T-helper 17 cell (primary cell): ENCODE data around the gene HIRIP3. TPM values are rescaled to one million over a fixed set of nuclear protein-coding genes. Genes with fewer than 3 reads are reported as not detected.
A peak's percentile ranks its signal among the peaks of the same experiment; 100 is the strongest.

Experiments
- ATAC-seq: fragments of 150-1000 bp; cut with Tn5 transposase; 2 replicates; pipeline ENCODE4 v1.10.0; 2021; ENCODE audit warnings: mild to moderate bottlenecking, moderate library complexity
- DNase-seq, 3 donors: peaks; one replicate each; pipeline versions ENCODE4 v3.0.0 to v3.0.0-alpha.2; 2020 to 2021
- H3K9me3 ChIP-seq: one replicate; pipeline ENCODE4 v1.7.0; 2013; ENCODE audit warnings: low read length, mild to moderate bottlenecking; ENCODE audit not compliant: control insufficient read depth, poor library complexity, severe bottlenecking
- H3K27ac Mint-ChIP-seq: one replicate; pipeline ENCODE4 v1.8.0; 2022; ENCODE audit warnings: mild to moderate bottlenecking, moderate library complexity, mixed read lengths
- H3K27me3 Mint-ChIP-seq: one replicate; pipeline ENCODE4 v1.8.0; 2022; ENCODE audit warnings: mixed read lengths
- H3K36me3 Mint-ChIP-seq: one replicate; pipeline ENCODE4 v1.8.0; 2022; ENCODE audit warnings: low read depth, mixed read lengths
- H3K4me1 Mint-ChIP-seq: one replicate; pipeline ENCODE4 v1.8.0; 2022; ENCODE audit warnings: mild to moderate bottlenecking, mixed read lengths
- H3K4me3 Mint-ChIP-seq: one replicate; pipeline ENCODE4 v1.8.0; 2022; ENCODE audit warnings: mild to moderate bottlenecking, moderate library complexity, mixed read lengths
- total RNA-seq, 4 donors: library from RNA in 2 of 4; stranded (reverse) in 2 of 4; gene quantifications; one replicate each; pipeline ENCODE4 v1.2.3 and lab custom pipeline; 2022 to 2026

HIRIP3 gene
- total RNA-seq, 2 donors from 2014 or later = 11.3 to 11.5 TPM

GRCh38 chr16:29999605-30000004 is 4.2 kb upstream of the HIRIP3 start:
- Mint-ChIP-seq H3K36me3 (peaks cover 5% of the 10 kb centered on the region), H3K4me1 (peaks cover 28% of the 10 kb centered on the region), H3K27me3 (no peaks in the 10 kb centered on the region), H3K4me3 (no peak overlapping the region), H3K27ac (no peak overlapping the region)
- no peaks in the 10 kb centered on the region for H3K9me3 ChIP-seq
- no peak for ATAC-seq
- no peak for DNase-seq

- peak overlapping the region; percentile 98 for H3K4me3 Mint-ChIP-seq
- H3K27me3 Mint-ChIP-seq = no peaks in the 10 kb centered on the region
These were observed 1.4 kb upstream of the HIRIP3 start for GRCh38 chr16:29996766-29997250.

GRCh38 chr16:29995911-29996765 is 721 bp upstream of the HIRIP3 start, which contains the start of gene INO80E:
TSS of gene INO80E (plus strand) at chr16:29996241. CDS start at chr16:29996311, 70 bp downstream.
- ATAC-seq = peak; percentile 97
- H3K4me3 Mint-ChIP-seq = peak within 1 kb of the TSS; percentile 98
- peaks cover 26% of the 10 kb centered on the region for H3K4me1 Mint-ChIP-seq
- DNase-seq = peak; percentile 97 to 99 (median 98)
- no peaks in the 10 kb centered on the region for H3K36me3 Mint-ChIP-seq
- H3K27me3 Mint-ChIP-seq = no peaks in the 10 kb centered on the region
- no peaks in the 10 kb centered on the region for H3K9me3 ChIP-seq
- H3K27ac Mint-ChIP-seq = peak within 1 kb of the TSS; percentile 94

More at GRCh38 chr16:29996766-29997250, 1.4 kb upstream of the HIRIP3 start:
- H3K4me1 Mint-ChIP-seq = peaks cover 28% of the 10 kb centered on the region
- ATAC-seq (no peak), DNase-seq (no peak)
- H3K9me3 ChIP-seq = no peaks in the 10 kb centered on the region
- H3K27ac Mint-ChIP-seq = peak overlapping the region; percentile 94
- peaks cover under 1% of the 10 kb centered on the region for H3K36me3 Mint-ChIP-seq

GRCh38 chr16:29994600-29995323 is 655 bp downstream of the HIRIP3 start:
- Mint-ChIP-seq H3K4me1 (peaks cover 24% of the 10 kb centered on the region), H3K36me3 (no peaks in the 10 kb centered on the region)
- no peak for ATAC-seq

GRCh38 chr16:29993903-29994599 is 1.4 kb downstream of the HIRIP3 start:
- Mint-ChIP-seq H3K27me3 (no peaks in the 10 kb centered on the region), H3K4me1 (peaks cover 24% of the 10 kb centered on the region), H3K27ac (peak overlapping the region; percentile 94), H3K4me3 (peak overlapping the region; percentile 79), H3K36me3 (no peaks in the 10 kb centered on the region)
- DNase-seq = no peak
- H3K9me3 ChIP-seq = no peaks in the 10 kb centered on the region
- no peak for ATAC-seq

More at GRCh38 chr16:29994600-29995323, 655 bp downstream of the HIRIP3 start:
- peak overlapping the region; percentile 94 for H3K27ac Mint-ChIP-seq
- H3K27me3 Mint-ChIP-seq = no peaks in the 10 kb centered on the region
- peak overlapping the region; percentile 98 for H3K4me3 Mint-ChIP-seq
- no peaks in the 10 kb centered on the region for H3K9me3 ChIP-seq
- no peak for DNase-seq

GRCh38 chr16:29993191-29993902 is 2.1 kb downstream of the HIRIP3 start:
- H3K9me3 ChIP-seq = no peaks in the 10 kb centered on the region
- peaks cover 2% of the 10 kb centered on the region for H3K36me3 Mint-ChIP-seq
- no peaks in the 10 kb centered on the region for H3K27me3 Mint-ChIP-seq
- ATAC-seq = no peak
- no peak for DNase-seq
- H3K27ac Mint-ChIP-seq = peak overlapping the region; percentile 94
- H3K4me1 Mint-ChIP-seq = peaks cover 26% of the 10 kb centered on the region
- peak overlapping the region; percentile 79 for H3K4me3 Mint-ChIP-seq

GRCh38 chr16:29992344-29992967 is 3.0 kb downstream of the HIRIP3 start:
- Mint-ChIP-seq H3K36me3 (peaks cover 2% of the 10 kb centered on the region), H3K27me3 (no peaks in the 10 kb centered on the region), H3K27ac (no peak overlapping the region), H3K4me3 (no peak overlapping the region), H3K4me1 (peaks cover 29% of the 10 kb centered on the region)
- ATAC-seq (no peak), DNase-seq (no peak)
- no peaks in the 10 kb centered on the region for H3K9me3 ChIP-seq

GRCh38 chr16:29991571-29991904 is 3.9 kb downstream of the HIRIP3 start:
- Mint-ChIP-seq H3K27ac (no peak overlapping the region), H3K27me3 (no peaks in the 10 kb centered on the region), H3K36me3 (peaks cover 2% of the 10 kb centered on the region), H3K4me3 (no peak overlapping the region), H3K4me1 (peaks cover 24% of the 10 kb centered on the region)
- no peak for ATAC-seq
- no peaks in the 10 kb centered on the region for H3K9me3 ChIP-seq
- DNase-seq = no peak

- no peaks in the 10 kb centered on the region for H3K9me3 ChIP-seq
- Mint-ChIP-seq H3K27ac (no peak overlapping the region), H3K4me1 (peaks cover 21% of the 10 kb centered on the region), H3K36me3 (peaks cover 2% of the 10 kb centered on the region), H3K27me3 (no peaks in the 10 kb centered on the region), H3K4me3 (peak overlapping the region; percentile 19)
- ATAC-seq (no peak), DNase-seq (no peak)
These were observed 4.4 kb downstream of the HIRIP3 start for GRCh38 chr16:29990883-29991570.

GRCh38 chr16:29990034-29990433 is 5.4 kb downstream of the HIRIP3 start:
- H3K9me3 ChIP-seq = no peaks in the 10 kb centered on the region
- Mint-ChIP-seq H3K27me3 (no peaks in the 10 kb centered on the region), H3K27ac (no peak overlapping the region), H3K36me3 (peaks cover 7% of the 10 kb centered on the region), H3K4me1 (peaks cover 19% of the 10 kb centered on the region), H3K4me3 (no peak overlapping the region)
- DNase-seq (no peak), ATAC-seq (no peak)

- Mint-ChIP-seq H3K4me3 (no peak overlapping the region), H3K27ac (no peak overlapping the region), H3K4me1 (peaks cover 12% of the 10 kb centered on the region), H3K27me3 (no peaks in the 10 kb centered on the region), H3K36me3 (peaks cover 8% of the 10 kb centered on the region)
- no peak for DNase-seq
- no peak for ATAC-seq
- H3K9me3 ChIP-seq = no peaks in the 10 kb centered on the region
These were observed 6.1 kb downstream of the HIRIP3 start for GRCh38 chr16:29989111-29989858.
